WI38 (cell line): Measurements from ENCODE around the gene UBAP1.

ENCODE experiments used
- H3K4me3 ChIP-seq: 2 replicates; pipeline ENCODE4 v1.5.1; 2011; ENCODE audit warnings: low read depth, mild to moderate bottlenecking, control low read depth, low read length
- TF ChIP-seq, protein P1 (sequence below): IDR thresholded peaks from 2 replicates; pipeline ENCODE4 v1.5.1; 2012; ENCODE audit warnings: low read depth, mild to moderate bottlenecking, control low read depth, low read length

Gene UBAP1

GRCh38 chr9:34143116-34143515 lies 35.7 kb upstream of the UBAP1 start:
- TF ChIP-seq, protein P1, sequence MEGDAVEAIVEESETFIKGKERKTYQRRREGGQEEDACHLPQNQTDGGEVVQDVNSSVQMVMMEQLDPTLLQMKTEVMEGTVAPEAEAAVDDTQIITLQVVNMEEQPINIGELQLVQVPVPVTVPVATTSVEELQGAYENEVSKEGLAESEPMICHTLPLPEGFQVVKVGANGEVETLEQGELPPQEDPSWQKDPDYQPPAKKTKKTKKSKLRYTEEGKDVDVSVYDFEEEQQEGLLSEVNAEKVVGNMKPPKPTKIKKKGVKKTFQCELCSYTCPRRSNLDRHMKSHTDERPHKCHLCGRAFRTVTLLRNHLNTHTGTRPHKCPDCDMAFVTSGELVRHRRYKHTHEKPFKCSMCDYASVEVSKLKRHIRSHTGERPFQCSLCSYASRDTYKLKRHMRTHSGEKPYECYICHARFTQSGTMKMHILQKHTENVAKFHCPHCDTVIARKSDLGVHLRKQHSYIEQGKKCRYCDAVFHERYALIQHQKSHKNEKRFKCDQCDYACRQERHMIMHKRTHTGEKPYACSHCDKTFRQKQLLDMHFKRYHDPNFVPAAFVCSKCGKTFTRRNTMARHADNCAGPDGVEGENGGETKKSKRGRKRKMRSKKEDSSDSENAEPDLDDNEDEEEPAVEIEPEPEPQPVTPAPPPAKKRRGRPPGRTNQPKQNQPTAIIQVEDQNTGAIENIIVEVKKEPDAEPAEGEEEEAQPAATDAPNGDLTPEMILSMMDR = no peak
- H3K4me3 ChIP-seq = no peak overlapping the region

GRCh38 chr9:34145165-34145564 lies 33.7 kb upstream of the UBAP1 start:
- H3K4me3 ChIP-seq = no peak overlapping the region
- TF ChIP-seq, protein P1 = no peak

DNA sequence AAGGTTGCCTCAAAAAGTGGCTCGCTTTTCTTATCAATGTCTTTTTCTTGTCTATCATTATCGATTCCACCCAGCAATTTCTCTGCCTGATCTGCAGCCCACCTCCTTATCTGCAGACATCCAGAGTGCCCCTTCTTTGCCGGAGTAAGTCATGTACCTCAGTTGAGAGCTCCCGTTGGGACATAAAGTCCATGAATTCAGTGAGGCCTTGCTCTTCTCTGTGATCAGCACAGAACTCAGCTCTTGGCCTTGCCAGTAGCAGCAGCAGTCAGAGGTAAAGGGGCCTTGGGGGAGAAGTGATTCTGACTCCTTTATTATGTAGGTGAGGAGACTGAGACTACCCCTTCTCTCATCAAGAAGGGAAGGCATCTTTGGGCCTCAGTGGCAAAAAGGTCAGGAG lies 27.4 kb upstream of the UBAP1 start:
- TF ChIP-seq, protein P1 = no peak
- no peak overlapping the region for H3K4me3 ChIP-seq

DNA sequence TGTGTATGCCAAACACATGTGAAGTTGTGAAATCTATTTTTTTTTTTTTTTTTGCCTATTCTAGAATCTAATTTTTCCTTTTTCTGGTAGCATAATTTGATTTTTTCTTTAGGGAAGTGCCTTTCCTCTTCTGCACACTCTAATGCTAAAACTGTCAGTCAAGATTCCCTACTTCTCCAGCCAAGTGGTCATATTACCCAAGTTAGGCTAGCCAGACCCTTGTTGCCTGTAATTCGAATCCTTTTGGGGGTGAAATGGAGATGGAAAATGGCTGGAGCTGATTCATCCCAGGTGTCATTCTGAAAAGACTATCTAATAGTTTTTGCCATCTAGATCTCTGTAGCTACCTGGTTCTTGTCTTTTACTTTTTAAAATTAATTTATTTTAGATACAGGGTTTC lies 24.8 kb upstream of the UBAP1 start:
- TF ChIP-seq, protein P1 = no peak

GRCh38 chr9:34157318-34157717 lies 21.5 kb upstream of the UBAP1 start:
- H3K4me3 ChIP-seq = no peak overlapping the region
- TF ChIP-seq, protein P1 = no peak

More for the DNA sequence above, 24.8 kb upstream of the UBAP1 start:
- no peak overlapping the region for H3K4me3 ChIP-seq

DNA sequence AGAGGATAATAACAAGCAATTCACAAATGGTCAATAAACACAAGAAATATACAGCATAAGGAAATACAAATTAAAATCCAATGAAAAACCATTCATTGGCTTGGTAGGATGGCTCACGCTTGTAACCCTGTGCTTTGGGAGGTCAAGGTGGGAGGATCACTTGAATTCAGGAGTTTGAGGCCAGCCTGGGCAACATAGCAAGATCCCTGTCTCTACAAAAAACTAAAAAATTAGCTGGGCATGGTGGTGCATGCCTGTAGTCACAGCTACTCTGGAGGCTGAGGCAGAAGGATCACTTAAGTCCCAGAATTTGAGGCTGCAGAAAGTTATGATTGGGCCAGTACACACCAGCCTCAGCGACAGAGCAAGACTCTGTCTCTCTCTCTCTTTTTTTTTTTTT lies 20.9 kb upstream of the UBAP1 start:
- TF ChIP-seq, protein P1 = no peak

GRCh38 chr9:34158362-34158869 lies 20.4 kb upstream of the UBAP1 start:
- TF ChIP-seq, protein P1 = no peak
- no peak overlapping the region for H3K4me3 ChIP-seq

More for the DNA sequence above, 20.9 kb upstream of the UBAP1 start:
- H3K4me3 ChIP-seq = no peak overlapping the region
